Activated CD4-positive, alpha-beta T cell treated with anti-CD3 and anti-CD28 coated beads, Interleukin-10, Interleukin-2, amounts not matched to agents 100 ng/mL and 50 ng/mL, durations not matched to agents 16 hours and 8 hours (primary cell): ENCODE results near the gene PVALEF.
"Not testable (repeated sequence)": the region's sequence is repeated elsewhere in the genome, so short reads cannot be mapped to it uniquely, and the experiment has no call there.

Experiments used
- DNase-seq: peaks from one replicate; pipeline ENCODE4 v3.0.0-alpha.2; 2020

Gene PVALEF

DNA sequence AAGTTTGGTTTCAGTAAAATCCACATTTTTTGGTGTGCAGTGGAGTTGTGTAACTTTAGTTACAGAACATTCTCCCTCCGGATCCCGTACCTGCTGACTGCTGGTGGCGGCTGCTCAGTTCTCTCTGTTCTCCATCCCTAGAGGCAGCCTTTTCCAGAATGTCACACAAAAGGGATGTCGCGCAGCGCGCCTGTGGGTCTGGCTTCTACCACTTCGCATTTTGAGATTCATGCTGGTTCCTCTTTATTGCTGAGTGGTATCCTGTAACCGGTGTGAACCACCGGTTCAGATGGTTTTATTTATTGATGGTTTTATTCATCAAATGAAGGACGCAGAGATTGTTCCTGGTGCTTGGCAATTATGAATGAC lies 58.4 kb downstream of the PVALEF start:
- no peak for DNase-seq

DNA sequence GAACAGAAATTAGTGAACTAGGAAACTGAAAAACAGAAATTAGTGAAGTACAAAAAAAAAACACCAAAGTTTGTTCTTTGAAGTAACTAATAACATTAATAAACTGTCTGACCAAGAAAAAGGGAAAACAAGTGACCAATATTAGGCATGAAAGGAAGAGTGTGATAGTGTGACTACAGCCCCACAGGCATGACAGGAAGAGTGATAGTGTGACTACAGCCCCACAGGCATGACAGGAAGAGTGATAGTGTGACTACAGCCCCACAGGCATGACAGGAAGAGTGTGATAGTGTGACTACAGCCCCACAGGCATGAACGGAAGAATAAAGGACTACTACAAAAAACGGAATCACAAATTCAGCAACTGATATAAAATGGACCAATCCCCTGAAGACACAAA lies 62.3 kb downstream of the PVALEF start:
- not testable (repeated sequence) for DNase-seq

DNA sequence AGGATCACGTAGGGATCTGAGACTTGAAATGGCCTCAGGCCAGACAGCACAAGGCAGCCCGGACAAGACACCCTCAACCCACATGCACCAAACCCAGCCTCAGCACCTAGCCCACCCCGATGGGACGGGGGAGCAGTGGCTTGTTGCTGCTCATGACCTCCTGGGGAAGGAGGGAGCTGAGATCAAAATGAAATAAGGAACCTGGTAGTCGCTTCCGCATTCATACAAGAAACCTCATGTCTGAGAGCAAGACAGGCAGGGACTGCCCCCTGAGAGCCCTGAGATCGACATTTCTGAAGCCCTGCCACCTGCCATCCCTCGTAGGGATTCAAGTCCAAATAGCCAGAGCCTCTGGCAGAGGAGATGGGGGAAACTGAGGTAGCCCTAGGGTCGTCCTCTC lies 63.1 kb downstream of the PVALEF start:
- DNase-seq: no peak

DNA sequence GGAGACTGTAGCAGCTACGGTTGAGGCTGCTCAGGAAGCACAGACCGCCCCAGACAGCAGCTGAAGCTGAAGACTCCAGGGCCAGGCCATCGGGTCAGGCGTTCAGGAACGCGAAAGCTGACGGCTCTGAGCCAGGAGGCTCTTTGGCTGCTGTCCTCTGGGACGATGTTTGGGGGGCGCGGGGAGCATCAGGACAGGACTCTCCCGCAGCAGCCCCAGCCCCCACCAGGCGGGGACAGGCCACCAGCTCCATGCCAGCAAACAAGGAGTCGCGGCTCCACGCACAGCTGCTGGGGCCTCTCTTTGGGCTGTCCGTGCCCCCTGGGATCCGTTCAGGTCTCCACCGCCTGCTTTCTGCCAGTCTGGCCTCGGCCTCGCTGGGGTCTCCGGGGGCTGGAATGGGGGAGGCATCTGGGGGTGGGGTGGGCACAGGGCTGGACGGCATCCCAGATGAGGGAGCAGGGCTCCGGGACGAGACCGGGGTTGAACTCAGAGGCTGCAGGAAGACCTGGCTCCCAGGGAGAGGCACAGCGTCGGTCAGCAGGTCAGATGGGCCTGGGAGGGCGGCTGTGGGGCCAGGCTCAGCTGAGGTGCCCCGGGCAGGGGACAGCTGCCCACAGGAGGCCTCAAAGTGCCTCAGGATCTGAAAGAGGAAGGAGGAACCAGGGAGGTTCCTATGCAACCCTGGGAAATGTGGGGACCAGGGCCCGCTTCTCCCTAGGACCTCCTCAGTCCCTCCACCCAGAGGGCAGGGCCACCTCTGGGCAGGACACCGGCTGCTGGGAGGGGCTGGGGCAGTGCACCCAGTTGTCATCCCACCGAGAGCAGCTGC lies 63.7 kb downstream of the PVALEF start:
- DNase-seq: no peak

DNA sequence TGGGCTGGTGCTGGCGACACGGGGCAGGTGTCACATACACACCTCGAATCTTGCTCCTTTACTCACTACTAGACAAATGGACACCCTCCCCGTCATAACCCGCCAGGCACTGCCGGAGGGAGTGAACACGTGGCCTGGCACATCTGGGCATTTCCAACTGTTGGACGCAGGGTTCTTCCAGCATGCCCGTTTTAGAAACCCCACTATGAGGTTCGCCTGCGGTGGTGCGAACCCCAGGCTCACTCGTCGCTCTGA lies 64.3 kb downstream of the PVALEF start:
- DNase-seq: no peak

DNA sequence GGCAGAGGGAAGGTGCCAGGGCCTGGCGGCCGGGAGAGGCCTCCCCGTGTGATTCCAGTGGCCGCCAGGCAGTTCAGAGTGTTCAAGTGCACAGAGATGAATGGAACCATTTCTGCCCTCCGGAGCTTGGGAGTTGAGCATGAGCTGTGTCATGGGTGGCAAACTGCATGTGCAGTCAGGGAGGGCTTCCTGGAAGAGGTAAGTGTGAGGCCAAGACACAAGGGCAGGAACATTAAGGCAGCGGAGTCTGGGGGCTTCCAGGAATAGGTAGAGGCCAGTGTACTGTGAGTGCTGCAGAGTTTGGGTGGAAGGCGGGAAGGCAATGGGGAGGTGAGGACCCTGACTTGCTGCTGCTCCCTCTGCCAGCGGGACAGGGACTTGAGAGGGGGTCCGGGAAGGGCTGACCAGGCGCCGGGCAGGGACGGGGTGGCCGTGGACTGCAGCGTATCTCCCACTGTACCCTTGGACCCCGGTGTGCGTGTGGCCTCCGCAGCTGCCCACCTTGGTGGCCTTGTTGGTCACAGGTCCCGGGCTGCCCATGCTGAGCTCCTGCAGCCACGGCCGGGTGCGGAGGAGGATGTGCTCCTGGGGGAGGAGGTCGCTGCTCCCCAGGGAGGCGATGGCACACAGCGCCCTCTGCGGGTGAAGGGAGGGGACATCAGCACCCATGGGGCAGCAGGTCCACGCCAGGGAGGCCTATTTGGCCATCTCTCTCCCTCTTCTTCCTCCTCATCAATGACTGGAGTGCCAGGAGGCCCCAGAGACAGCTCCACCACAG lies 64.9 kb downstream of the PVALEF start:
- no peak for DNase-seq

DNA sequence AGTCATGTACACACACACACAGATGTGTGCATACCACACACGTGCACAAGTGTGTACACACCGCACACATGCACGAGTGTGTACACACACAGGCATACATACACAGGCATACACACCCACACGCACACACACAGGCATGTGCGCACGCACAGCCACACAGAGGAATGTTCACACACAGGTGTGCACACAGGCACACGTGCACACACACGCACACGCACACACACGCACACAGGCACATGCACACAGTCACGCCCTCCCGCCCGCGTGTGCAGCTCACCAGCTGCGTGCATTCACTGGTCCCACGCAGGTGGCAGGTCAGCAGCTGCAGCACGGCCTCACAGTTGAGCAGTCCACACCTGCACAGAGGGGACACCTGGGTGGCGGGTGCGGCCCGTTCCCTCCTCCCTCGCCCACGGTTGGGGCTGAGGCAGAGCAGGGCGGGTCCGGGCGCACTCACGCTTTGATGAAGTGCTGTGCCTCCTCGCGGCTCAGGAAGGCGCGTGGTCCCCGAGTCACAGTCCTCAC lies 65.9 kb downstream of the PVALEF start:
- DNase-seq: no peak

DNA sequence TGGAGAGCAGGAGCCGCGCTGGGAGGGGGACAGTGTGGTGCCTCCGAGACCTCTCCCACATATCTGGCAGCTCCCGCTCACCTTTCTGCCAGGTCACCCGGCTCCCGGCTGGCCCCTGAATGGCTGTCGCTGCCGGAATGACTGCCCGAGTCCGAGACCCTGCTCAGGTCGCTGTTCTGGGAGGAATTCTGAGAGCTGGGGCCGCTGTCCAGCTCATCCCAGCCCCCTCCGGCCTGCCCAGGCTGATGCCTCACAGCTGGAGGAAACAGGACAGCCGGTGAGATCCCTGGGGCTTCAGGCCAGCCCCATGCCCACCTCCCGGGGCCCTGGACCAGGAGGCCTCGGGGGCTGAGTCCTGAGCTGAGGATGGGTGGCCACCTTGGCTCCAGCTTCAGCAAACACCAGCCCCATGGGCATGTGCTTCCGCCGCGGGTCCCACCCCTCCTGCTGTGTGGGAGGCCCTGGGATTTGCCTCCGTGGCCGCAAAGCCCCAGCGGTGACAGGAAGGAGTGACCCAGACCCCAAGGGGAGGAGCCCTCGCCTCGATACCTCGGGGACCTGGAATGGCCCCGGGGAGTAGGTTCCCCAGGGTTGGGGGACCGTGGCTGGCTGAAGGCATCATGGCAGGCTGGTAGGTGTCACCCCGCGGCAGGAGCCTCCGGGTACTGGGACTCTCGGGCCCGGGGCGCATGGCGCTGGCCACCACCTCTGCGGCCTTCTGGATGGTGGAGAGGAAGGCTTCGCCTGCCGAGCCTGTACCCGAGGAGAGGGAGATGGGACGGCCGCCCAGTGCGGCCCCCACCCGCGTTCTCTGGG lies 66.7 kb downstream of the PVALEF start:
- no peak for DNase-seq
